A375 (cell line): Measurements from ENCODE around the gene MMAB. TPM values are rescaled to one million over a fixed set of nuclear protein-coding genes. Genes with fewer than 3 reads are reported as not detected.

ENCODE experiments used
- total RNA-seq: library from RNA; depleted of rRNA; stranded (reverse); fragments of >200 nt; shearing (Covaris generic); gene quantifications from 2 replicates; pipeline ENCODE4 v1.2.3, GENCODE V29; 2014; rRNA removed

The MMAB gene
- 46.1 and 67.0 TPM in 2 replicates for total RNA-seq

DNA sequence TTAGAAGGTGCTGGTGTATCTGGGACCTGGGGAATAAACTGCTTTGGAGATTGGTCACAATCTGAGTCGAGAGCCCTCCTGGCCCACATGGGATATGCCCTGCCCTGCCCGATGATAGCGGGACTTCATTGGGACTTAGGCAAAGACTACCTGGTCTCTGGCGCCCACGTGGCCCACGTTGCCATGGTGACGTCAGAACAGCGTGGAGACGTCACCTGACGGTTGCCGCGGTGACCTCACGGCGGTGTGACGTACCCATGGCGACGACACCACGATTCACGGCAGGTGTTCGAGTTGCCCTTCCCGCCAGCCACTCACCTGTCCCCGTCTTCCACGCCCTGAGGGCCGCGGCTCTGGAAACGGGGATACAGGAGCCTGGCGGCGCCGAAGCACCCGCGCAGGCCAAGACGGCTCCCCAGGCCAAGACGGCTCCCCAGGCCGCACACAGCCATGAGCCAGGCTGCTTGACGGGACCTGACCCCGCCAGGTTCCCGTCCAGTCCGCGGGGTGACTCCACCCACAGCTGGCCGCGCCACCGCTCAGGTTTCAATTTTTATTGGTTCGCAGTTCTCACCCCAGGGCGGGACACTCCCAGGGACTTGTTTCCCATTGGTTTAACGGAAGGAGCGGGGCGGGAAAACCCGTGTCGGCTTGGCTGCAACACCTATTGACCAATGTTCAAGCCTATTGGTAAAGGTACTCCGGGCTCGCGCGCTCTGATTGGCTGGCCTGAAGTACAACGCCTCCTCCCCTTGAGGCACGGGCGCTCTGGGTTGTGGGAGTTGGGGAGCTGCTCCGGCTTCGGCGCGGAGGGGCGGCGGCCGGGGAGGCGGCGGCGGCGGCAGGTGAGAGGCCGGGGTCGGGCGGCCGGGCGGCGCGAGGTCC, at the start of gene MMAB, which contains the start of gene MVK:
Gene MMAB, minus strand, starts transcription at position 476 of the 885 bp plus-strand sequence. Its CDS starts 24 bp downstream, at position 452.
Gene MVK, plus strand, starts transcription at position 766 of the 885 bp plus-strand sequence. CDS start 1,029 bp downstream, outside the sequence.

Other genes with a start within 250 kb of the MMAB start
- gene MYO1H, start 225.6 kb downstream of the MMAB start, total RNA-seq, result not detected in 2 replicates
- gene KCTD10, start 96.2 kb downstream of the MMAB start, total RNA-seq, result 30.9 and 32.5 TPM in 2 replicates
- gene UBE3B, start 95.9 kb downstream of the MMAB start, total RNA-seq, result 30.5 and 33.0 TPM in 2 replicates
- gene MVK, start 290 bp upstream of the MMAB start, total RNA-seq, result 18.0 and 18.6 TPM in 2 replicates
- gene FAM222A, start 140.3 kb upstream of the MMAB start, total RNA-seq, result 4.7 and 7.3 TPM in 2 replicates